ENCODE data around the gene VPS52. TPM values are rescaled to one million over a fixed set of nuclear protein-coding genes. Genes with fewer than 3 reads are reported as not detected.

The VPS52 gene
- total and polyA plus RNA-seq, 9 of the 15 experiments (the other 6 are each of a cell fraction or from before 2014, with no cell fraction given), result 24.4 to 103 (median 40.2) TPM

DNA sequence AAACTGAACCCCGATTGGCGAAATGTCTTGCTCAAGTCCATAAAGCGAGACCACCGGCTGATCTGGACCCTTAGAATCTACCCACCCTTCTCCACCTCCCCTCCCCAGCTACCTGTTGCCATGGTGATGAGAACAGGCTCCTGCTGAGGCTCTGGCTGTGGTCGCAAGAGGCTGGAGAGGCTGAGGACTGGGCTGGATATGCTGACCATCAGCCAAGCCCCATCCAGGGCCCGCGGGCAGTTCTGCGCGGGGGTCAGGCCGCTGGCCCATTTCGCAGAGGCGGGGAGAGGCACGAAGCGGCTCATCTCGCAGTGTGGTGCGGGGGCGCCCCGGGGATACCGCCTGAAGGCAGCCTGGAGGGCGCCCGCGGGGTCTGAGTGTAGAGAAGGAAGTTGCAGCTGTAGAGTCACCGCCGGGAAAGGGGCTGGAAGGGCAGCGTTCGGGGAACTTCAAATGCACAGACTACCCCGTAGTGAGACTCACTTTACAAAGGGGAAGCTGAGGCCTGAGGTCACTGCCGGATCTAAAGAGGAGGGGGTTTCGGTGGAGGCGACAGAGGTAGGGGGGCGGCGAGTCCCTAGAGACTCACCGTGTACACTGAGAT, 41.5 kb upstream of the VPS52 start (continued):
- TF ChIP-seq, protein P1, sequence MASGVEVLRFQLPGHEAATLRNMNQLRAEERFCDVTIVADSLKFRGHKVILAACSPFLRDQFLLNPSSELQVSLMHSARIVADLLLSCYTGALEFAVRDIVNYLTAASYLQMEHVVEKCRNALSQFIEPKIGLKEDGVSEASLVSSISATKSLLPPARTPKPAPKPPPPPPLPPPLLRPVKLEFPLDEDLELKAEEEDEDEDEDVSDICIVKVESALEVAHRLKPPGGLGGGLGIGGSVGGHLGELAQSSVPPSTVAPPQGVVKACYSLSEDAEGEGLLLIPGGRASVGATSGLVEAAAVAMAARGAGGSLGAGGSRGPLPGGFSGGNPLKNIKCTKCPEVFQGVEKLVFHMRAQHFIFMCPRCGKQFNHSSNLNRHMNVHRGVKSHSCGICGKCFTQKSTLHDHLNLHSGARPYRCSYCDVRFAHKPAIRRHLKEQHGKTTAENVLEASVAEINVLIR (CRISPR knock-in tag; IDR thresholded peaks at IDR 0.05), result no peak
- TF ChIP-seq FUS (optimal IDR thresholded peaks at IDR 0.05; ENCODE audit: low read depth, low read length), result no peak
- TF ChIP-seq, protein P2, sequence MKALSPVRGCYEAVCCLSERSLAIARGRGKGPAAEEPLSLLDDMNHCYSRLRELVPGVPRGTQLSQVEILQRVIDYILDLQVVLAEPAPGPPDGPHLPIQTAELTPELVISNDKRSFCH (CRISPR knock-in tag; IDR thresholded peaks at IDR 0.05), result no peak
- TF ChIP-seq, protein P2 (tag; IDR thresholded peaks at IDR 0.05), result 0 out of 2 replicates have a peak, but pooled peaks have one; percentile 24
- TF ChIP-seq, protein P3, sequence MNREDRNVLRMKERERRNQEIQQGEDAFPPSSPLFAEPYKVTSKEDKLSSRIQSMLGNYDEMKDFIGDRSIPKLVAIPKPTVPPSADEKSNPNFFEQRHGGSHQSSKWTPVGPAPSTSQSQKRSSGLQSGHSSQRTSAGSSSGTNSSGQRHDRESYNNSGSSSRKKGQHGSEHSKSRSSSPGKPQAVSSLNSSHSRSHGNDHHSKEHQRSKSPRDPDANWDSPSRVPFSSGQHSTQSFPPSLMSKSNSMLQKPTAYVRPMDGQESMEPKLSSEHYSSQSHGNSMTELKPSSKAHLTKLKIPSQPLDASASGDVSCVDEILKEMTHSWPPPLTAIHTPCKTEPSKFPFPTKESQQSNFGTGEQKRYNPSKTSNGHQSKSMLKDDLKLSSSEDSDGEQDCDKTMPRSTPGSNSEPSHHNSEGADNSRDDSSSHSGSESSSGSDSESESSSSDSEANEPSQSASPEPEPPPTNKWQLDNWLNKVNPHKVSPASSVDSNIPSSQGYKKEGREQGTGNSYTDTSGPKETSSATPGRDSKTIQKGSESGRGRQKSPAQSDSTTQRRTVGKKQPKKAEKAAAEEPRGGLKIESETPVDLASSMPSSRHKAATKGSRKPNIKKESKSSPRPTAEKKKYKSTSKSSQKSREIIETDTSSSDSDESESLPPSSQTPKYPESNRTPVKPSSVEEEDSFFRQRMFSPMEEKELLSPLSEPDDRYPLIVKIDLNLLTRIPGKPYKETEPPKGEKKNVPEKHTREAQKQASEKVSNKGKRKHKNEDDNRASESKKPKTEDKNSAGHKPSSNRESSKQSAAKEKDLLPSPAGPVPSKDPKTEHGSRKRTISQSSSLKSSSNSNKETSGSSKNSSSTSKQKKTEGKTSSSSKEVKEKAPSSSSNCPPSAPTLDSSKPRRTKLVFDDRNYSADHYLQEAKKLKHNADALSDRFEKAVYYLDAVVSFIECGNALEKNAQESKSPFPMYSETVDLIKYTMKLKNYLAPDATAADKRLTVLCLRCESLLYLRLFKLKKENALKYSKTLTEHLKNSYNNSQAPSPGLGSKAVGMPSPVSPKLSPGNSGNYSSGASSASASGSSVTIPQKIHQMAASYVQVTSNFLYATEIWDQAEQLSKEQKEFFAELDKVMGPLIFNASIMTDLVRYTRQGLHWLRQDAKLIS (CRISPR knock-in tag; IDR thresholded peaks at IDR 0.05), result peak; percentile 95
